Measurements from ENCODE around the gene PPP1R14C.

- TF ChIP-seq, protein P1, sequence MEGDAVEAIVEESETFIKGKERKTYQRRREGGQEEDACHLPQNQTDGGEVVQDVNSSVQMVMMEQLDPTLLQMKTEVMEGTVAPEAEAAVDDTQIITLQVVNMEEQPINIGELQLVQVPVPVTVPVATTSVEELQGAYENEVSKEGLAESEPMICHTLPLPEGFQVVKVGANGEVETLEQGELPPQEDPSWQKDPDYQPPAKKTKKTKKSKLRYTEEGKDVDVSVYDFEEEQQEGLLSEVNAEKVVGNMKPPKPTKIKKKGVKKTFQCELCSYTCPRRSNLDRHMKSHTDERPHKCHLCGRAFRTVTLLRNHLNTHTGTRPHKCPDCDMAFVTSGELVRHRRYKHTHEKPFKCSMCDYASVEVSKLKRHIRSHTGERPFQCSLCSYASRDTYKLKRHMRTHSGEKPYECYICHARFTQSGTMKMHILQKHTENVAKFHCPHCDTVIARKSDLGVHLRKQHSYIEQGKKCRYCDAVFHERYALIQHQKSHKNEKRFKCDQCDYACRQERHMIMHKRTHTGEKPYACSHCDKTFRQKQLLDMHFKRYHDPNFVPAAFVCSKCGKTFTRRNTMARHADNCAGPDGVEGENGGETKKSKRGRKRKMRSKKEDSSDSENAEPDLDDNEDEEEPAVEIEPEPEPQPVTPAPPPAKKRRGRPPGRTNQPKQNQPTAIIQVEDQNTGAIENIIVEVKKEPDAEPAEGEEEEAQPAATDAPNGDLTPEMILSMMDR (conservative IDR thresholded peaks at IDR 0.05 in 1 of 2, IDR thresholded peaks at IDR 0.05 in 1 of 2; ENCODE audit: extremely low read depth in 1 of 2, insufficient read depth in 1 of 2, low read depth in 1 of 2, low read length in 2 of 2): no peak
- no peak for TF ChIP-seq EZH2 (IDR thresholded peaks at IDR 0.05; ENCODE audit: borderline replicate concordance, low read length)
Measured at GRCh38 chr6:150184850-150185731, 42.2 kb downstream of the PPP1R14C start.
